ENCODE results near the gene SMG5. TPM values are rescaled to one million over a fixed set of nuclear protein-coding genes. Genes with fewer than 3 reads are reported as not detected.
"Not testable (repeated sequence)": the region's sequence is repeated elsewhere in the genome, so short reads cannot be mapped to it uniquely, and the experiment has no call there.

SMG5 gene
- total RNA-seq, 3 donors from 2014 or later: 35.7 to 67.8 (median 54.7) TPM

DNA sequence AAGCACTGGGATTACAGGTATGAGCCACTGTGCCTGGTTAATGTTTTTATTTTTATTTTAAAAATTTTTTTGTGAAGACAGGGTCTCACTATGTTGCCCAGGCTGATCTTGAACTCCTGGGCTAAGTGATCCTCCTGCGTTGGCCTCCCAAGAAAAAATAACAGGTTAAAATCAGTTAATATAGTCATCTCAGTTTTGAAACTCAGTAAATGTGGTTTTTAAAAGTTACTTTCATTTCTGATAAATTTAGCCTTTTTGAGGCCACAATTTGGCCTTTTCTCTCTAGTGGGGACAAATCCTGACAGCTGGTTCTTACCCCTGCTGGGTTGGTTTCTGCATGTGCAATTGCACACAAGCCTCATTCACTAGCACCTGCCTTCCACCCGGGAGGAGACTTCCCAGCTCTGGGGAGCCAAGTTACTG is 56.5 kb downstream of the SMG5 start:
- intact Hi-C loops (cut with DNase I; ENCODE audit: low total_unique reads): loop anchor here (10.0 kb wide), 1 partner anchor 141 kb away; the partner anchor contains the start of gene MEX3A
- no peaks in the 10 kb centered on the region for H3K9me3 ChIP-seq
- no peak for DNase-seq (ENCODE audit: low spot score in 2 of 2)
- H3K36me3 ChIP-seq: no peaks in the 10 kb centered on the region
- no peaks in the 10 kb centered on the region for H3K27me3 ChIP-seq
- TF ChIP-seq POLR2AphosphoS5 (IDR thresholded peaks at IDR 0.05): no peak
- TF ChIP-seq, protein P1, sequence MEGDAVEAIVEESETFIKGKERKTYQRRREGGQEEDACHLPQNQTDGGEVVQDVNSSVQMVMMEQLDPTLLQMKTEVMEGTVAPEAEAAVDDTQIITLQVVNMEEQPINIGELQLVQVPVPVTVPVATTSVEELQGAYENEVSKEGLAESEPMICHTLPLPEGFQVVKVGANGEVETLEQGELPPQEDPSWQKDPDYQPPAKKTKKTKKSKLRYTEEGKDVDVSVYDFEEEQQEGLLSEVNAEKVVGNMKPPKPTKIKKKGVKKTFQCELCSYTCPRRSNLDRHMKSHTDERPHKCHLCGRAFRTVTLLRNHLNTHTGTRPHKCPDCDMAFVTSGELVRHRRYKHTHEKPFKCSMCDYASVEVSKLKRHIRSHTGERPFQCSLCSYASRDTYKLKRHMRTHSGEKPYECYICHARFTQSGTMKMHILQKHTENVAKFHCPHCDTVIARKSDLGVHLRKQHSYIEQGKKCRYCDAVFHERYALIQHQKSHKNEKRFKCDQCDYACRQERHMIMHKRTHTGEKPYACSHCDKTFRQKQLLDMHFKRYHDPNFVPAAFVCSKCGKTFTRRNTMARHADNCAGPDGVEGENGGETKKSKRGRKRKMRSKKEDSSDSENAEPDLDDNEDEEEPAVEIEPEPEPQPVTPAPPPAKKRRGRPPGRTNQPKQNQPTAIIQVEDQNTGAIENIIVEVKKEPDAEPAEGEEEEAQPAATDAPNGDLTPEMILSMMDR (IDR thresholded peaks at IDR 0.05): no peak
- no peak for TF ChIP-seq POLR2A (IDR thresholded peaks at IDR 0.05)
- peaks cover 0 to 8% of the 10 kb centered on the region in 2 donors for H3K4me1 ChIP-seq
- no peak overlapping the region for H3K27ac ChIP-seq
- H3K4me3 ChIP-seq: no peak overlapping the region

DNA sequence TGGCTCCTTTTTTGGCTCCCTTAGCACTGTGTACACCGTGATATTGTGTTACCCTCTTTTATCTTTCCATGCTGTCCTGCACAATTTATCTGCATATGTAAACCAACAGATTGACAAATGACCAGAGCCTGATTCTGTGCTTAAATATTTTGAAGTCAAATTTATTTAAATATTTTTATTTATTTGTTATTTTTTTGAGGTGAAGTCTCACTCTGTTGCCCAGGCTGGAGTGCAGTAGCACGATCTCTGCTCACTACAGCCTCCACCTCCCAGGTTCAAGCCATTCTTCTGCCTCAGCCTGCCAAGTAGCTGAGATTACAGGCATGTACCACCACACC is 57.0 kb downstream of the SMG5 start:
- Histone ChIP-seq H3K4me1 (peaks cover 0 to 8% of the 10 kb centered on the region in 2 donors), H3K36me3 (no peaks in the 10 kb centered on the region), H3K27me3 (no peaks in the 10 kb centered on the region), H3K9me3 (no peaks in the 10 kb centered on the region), H3K4me3 (no peak overlapping the region), H3K27ac (no peak overlapping the region)
- intact Hi-C loops (cut with DNase I; ENCODE audit: low total_unique reads): loop anchor here (10.0 kb wide), 1 partner anchor 141 kb away; the partner anchor contains the start of gene MEX3A
- no peak for DNase-seq (ENCODE audit: low spot score in 2 of 2)
- TF ChIP-seq, protein P1 (IDR thresholded peaks at IDR 0.05): peak in 1 of 3 donors; percentile 9
- TF ChIP-seq POLR2A (IDR thresholded peaks at IDR 0.05): no peak
- no peak for TF ChIP-seq POLR2AphosphoS5 (IDR thresholded peaks at IDR 0.05)

DNA sequence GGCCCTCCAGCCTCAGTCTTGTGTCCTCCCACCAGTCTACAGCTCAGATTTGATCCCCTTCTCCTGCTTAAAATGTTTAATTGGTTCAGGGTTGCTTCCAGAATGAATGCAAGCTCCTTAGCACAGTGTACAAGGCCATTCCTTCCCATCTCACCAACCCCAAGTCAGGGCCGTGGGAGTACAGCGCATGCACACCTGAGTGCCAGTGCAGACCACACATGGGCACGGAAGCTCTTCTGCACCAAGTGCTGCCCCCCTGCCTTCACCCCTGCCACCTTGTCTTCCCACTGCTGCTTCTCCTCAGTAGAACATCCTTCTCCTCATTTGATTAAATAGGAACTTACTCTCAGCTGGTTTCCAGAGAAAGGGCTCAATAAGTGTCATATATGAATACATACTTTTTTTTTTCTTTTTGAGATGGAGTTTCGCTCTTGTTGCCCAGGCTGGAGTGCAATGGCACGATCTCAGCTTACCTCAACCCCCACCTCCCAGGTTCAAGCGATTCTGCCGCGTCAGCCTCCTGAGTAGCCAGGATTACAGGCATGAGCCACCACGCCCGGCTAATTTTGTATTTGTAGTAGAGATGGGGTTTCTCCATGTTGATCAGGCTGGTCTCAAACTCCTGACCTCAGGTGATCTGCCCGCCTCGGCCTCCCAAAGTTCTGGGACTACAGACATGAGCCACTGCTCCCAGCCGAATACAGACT is 60.5 kb downstream of the SMG5 start:
- no peak overlapping the region for H3K27ac ChIP-seq
- H3K27me3 ChIP-seq: no peaks in the 10 kb centered on the region
- no peaks in the 10 kb centered on the region for H3K9me3 ChIP-seq
- H3K4me1 ChIP-seq: peaks cover 3 to 12% of the 10 kb centered on the region in 2 donors
- no peaks in the 10 kb centered on the region for H3K36me3 ChIP-seq
- DNase-seq (ENCODE audit: low spot score in 2 of 2): no peak
- no peak overlapping the region for H3K4me3 ChIP-seq
- intact Hi-C loops (cut with DNase I; ENCODE audit: low total_unique reads): loop anchor here (10.0 kb wide), 1 partner anchor 137 kb away; the partner anchor contains the start of gene MEX3A
- TF ChIP-seq POLR2A (IDR thresholded peaks at IDR 0.05) (no peak), POLR2AphosphoS5 (IDR thresholded peaks at IDR 0.05) (no peak)
- TF ChIP-seq, protein P1 (IDR thresholded peaks at IDR 0.05): no peak

DNA sequence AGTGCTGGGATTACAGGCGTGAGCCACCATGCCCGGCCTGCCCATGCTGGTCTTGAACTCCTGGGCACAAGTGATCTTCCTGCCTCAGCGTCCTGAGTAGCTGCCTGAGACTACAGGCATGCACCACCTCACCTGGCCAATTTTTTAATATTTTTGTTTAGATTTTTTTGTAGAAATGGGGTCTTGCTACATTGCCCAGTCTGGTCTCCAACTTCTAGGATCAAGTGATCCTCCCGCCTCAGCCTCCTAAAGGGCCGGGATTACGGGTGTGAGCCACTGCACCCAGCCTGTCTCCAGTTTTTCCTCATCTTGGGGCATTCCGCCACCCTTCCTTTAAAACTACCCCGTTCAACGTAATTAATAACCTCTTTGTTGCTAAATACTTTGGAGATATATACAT is 62.4 kb downstream of the SMG5 start:
- H3K27ac ChIP-seq: no peak overlapping the region
- H3K4me1 ChIP-seq: peaks cover 3 to 7% of the 10 kb centered on the region in 2 donors
- no peaks in the 10 kb centered on the region for H3K27me3 ChIP-seq
- intact Hi-C loops (cut with DNase I; ENCODE audit: low total_unique reads): loop anchor here (10.0 kb wide), 1 partner anchor 135 kb away; the partner anchor contains the start of gene MEX3A
- no peaks in the 10 kb centered on the region for H3K36me3 ChIP-seq
- TF ChIP-seq, protein P1 (IDR thresholded peaks at IDR 0.05): no peak
- DNase-seq (ENCODE audit: low spot score in 2 of 2): no peak
- H3K9me3 ChIP-seq: no peaks in the 10 kb centered on the region
- H3K4me3 ChIP-seq: no peak overlapping the region

DNA sequence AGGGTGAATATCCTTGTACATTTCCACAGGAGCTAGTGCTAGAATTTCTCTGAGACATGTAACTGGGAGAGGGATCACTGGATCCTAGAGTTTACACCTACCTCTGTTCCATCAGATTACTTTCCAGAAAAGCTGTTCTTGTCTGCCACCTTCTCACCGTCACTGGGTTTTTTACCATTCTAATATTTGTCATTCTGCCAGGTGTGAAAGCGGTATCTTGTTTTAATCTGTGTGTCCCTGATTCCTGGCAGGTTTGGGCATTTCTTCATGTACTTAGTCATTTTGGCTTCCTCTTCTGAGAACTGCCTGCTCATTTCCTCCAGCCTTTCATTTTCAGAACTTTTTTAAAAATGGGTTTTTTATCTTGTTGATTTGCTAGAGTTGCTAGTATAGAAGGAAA is 64.8 kb downstream of the SMG5 start:
- no peak for DNase-seq (ENCODE audit: low spot score in 2 of 2)
- H3K9me3 ChIP-seq: no peaks in the 10 kb centered on the region
- no peaks in the 10 kb centered on the region for H3K27me3 ChIP-seq
- no peak overlapping the region for H3K4me3 ChIP-seq
- intact Hi-C loops (cut with DNase I; ENCODE audit: low total_unique reads): loop anchor here (5.0 kb wide), 1 partner anchor 251 kb away; no protein-coding TSS in a partner anchor
- H3K36me3 ChIP-seq: no peaks in the 10 kb centered on the region
- peak overlapping the region; percentile 8 to 65 for H3K27ac ChIP-seq
- H3K4me1 ChIP-seq: peaks cover 3 to 12% of the 10 kb centered on the region in 2 donors
- no peak for TF ChIP-seq POLR2AphosphoS5 (IDR thresholded peaks at IDR 0.05)
- TF ChIP-seq, protein P1 (IDR thresholded peaks at IDR 0.05): no peak
- no peak for TF ChIP-seq POLR2A (IDR thresholded peaks at IDR 0.05)

DNA sequence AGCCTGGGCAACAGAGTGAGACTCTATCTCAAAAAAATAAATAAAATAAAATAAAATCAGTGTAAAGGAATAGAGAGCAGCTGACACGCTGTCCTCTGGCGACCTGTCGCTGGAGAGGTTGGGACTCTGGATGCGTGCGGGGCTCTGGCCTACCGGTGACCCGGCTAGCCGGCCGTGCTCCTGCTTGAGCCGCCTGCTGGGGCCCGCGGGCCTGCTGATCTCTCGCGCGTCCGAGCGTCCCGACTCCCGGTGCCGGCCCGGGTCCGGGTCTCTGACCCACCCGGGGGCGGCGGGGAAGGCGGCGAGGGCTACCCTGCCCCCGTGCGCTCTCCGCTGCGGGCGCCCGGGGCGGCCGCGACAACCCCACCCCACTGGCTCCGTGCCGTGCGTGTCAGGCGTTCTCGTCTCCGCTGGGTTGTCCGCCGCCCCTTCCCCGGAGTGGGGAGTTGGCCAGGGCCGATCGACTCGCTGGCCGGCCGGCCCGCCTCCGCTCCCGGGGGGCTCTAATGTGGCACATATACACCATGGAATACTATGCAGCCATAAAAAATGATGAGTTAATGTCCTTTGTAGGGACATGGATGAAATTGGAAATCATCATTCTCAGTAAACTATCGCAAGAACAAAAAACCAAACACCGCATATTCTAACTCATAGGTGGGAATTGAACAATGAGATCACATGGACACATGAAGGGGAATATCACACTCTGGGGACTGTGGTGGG is 66.1 kb downstream of the SMG5 start:
- H3K4me1 ChIP-seq: peaks cover 3 to 12% of the 10 kb centered on the region in 2 donors
- not testable (repeated sequence) for H3K4me3 ChIP-seq; H3K36me3 ChIP-seq; H3K27me3 ChIP-seq; H3K9me3 ChIP-seq; DNase-seq (ENCODE audit: low spot score in 2 of 2); H3K27ac ChIP-seq
- intact Hi-C loops (cut with DNase I; ENCODE audit: low total_unique reads): loop anchor here (5.0 kb wide), 1 partner anchor 249 kb away; no protein-coding TSS in a partner anchor

All from breast epithelium (tissue), 4 donors.